Immature natural killer cell (primary cell): ENCODE measurements around the gene PRKN. TPM values are rescaled to one million over a fixed set of nuclear protein-coding genes. Genes with fewer than 3 reads are reported as not detected.
"Not testable (repeated sequence)": the region's sequence is repeated elsewhere in the genome, so short reads cannot be mapped to it uniquely, and the experiment has no call there.

ENCODE experiments used
- DNase-seq, 3 donors: peaks; one replicate each; pipeline ENCODE4 v3.0.0; 2022; ENCODE audit warnings: mixed read lengths in 1 of 3
- H3K27ac Mint-ChIP-seq, 6 donors: one replicate each; pipeline ENCODE4 v1.8.0; 2020; ENCODE audit warnings: mixed read lengths in 6 of 6, mild to moderate bottlenecking in 5 of 6, inconsistent platforms in 4 of 6, moderate library complexity in 3 of 6
- H3K27me3 Mint-ChIP-seq, 3 donors: one replicate each; pipeline ENCODE4 v1.8.0; 2020 to 2021; ENCODE audit warnings: low read depth in 3 of 3, mild to moderate bottlenecking in 3 of 3, mixed read lengths in 3 of 3, moderate library complexity in 3 of 3, inconsistent platforms in 1 of 3
- H3K36me3 Mint-ChIP-seq, 3 donors: one replicate each; pipeline ENCODE4 v1.8.0; 2020; ENCODE audit warnings: mixed read lengths in 3 of 3, inconsistent platforms in 2 of 3, mild to moderate bottlenecking in 2 of 3
- H3K4me1 Mint-ChIP-seq, 2 donors: one replicate each; pipeline ENCODE4 v1.8.0; 2020; ENCODE audit warnings: inconsistent platforms in 2 of 2, mild to moderate bottlenecking in 2 of 2, mixed read lengths in 2 of 2, moderate library complexity in 1 of 2
- H3K4me3 Mint-ChIP-seq, 5 donors: one replicate each; pipeline ENCODE4 v1.8.0; 2020; ENCODE audit warnings: mild to moderate bottlenecking in 5 of 5, mixed read lengths in 5 of 5, inconsistent platforms in 3 of 5, moderate library complexity in 3 of 5
- H3K9me3 Mint-ChIP-seq, 6 donors: one replicate each; pipeline ENCODE4 v1.8.0; 2020; ENCODE audit warnings: mild to moderate bottlenecking in 6 of 6, mixed read lengths in 6 of 6, inconsistent platforms in 4 of 6, moderate library complexity in 3 of 6
- polyA plus RNA-seq, 3 donors: library from polyadenylated mRNA; unstranded; fragments of 300-500 nt; fragmentation: Illumina TruSeq; gene quantifications; one replicate each; pipeline ENCODE4 v1.2.3, GENCODE V29; 2021

PRKN gene
- polyA plus RNA-seq, 3 donors from 2014 or later, result 0.37 to 6.4 (median 2.8) TPM

GRCh38 chr6:161917645-161918044, 809.9 kb downstream of the PRKN start:
- Mint-ChIP-seq H3K4me1 (no peaks in the 10 kb centered on the region), H3K9me3 (no peaks in the 10 kb centered on the region), H3K27ac (no peak overlapping the region), H3K27me3 (no peaks in the 10 kb centered on the region), H3K4me3 (no peak overlapping the region), H3K36me3 (no peaks in the 10 kb centered on the region)
- DNase-seq, result no peak

- Mint-ChIP-seq H3K9me3 (no peaks in the 10 kb centered on the region), H3K36me3 (no peaks in the 10 kb centered on the region), H3K27me3 (peaks cover 0 to 3% (median 0%) of the 10 kb centered on the region in 3 donors), H3K4me1 (no peaks in the 10 kb centered on the region), H3K4me3 (no peak overlapping the region), H3K27ac (no peak overlapping the region)
- DNase-seq, result no peak
Observed at GRCh38 chr6:161915456-161915964, 812.1 kb downstream of the PRKN start.

- Mint-ChIP-seq H3K4me1 (no peaks in the 10 kb centered on the region), H3K27ac (no peak overlapping the region), H3K36me3 (no peaks in the 10 kb centered on the region), H3K27me3 (peaks cover 0 to 5% (median 3%) of the 10 kb centered on the region in 3 donors), H3K9me3 (peaks cover 0 to 5% (median 0%) of the 10 kb centered on the region in 6 donors), H3K4me3 (no peak overlapping the region)
- no peak for DNase-seq
Observed at GRCh38 chr6:161908872-161909271, 818.7 kb downstream of the PRKN start.

- no peak overlapping the region for H3K4me3 Mint-ChIP-seq
- no peaks in the 10 kb centered on the region for H3K4me1 Mint-ChIP-seq
- no peaks in the 10 kb centered on the region for H3K36me3 Mint-ChIP-seq
- H3K27ac Mint-ChIP-seq, result no peak overlapping the region
- H3K9me3 Mint-ChIP-seq, result peaks cover 0 to 5% (median 0%) of the 10 kb centered on the region in 6 donors
- H3K27me3 Mint-ChIP-seq, result peaks cover 0 to 3% (median 2%) of the 10 kb centered on the region in 3 donors
- DNase-seq, result no peak
Observed at GRCh38 chr6:161906571-161906970, 821.0 kb downstream of the PRKN start.

GRCh38 chr6:161903584-161904212, 823.9 kb downstream of the PRKN start:
- no peak for DNase-seq
- Mint-ChIP-seq H3K9me3 (no peaks in the 10 kb centered on the region), H3K27me3 (peaks cover 0 to 3% (median 0%) of the 10 kb centered on the region in 3 donors), H3K4me1 (no peaks in the 10 kb centered on the region), H3K27ac (no peak overlapping the region), H3K36me3 (no peaks in the 10 kb centered on the region), H3K4me3 (no peak overlapping the region)

- H3K27ac Mint-ChIP-seq, result no peak overlapping the region
- no peak for DNase-seq
- no peak overlapping the region for H3K4me3 Mint-ChIP-seq
- H3K36me3 Mint-ChIP-seq, result no peaks in the 10 kb centered on the region
- H3K27me3 Mint-ChIP-seq, result no peaks in the 10 kb centered on the region
- H3K4me1 Mint-ChIP-seq, result no peaks in the 10 kb centered on the region
- H3K9me3 Mint-ChIP-seq, result no peaks in the 10 kb centered on the region
Observed at GRCh38 chr6:161901740-161902426, 825.7 kb downstream of the PRKN start.

GRCh38 chr6:161894436-161894835, 833.1 kb downstream of the PRKN start:
- DNase-seq, result no peak
- Mint-ChIP-seq H3K36me3 (no peaks in the 10 kb centered on the region), H3K9me3 (peaks cover 0 to 9% (median 0%) of the 10 kb centered on the region in 6 donors), H3K27me3 (no peaks in the 10 kb centered on the region), H3K4me1 (no peaks in the 10 kb centered on the region), H3K27ac (no peak overlapping the region), H3K4me3 (no peak overlapping the region)

- Mint-ChIP-seq H3K27me3 (peaks cover 0 to 1% (median 0%) of the 10 kb centered on the region in 3 donors), H3K4me1 (no peaks in the 10 kb centered on the region), H3K9me3 (peaks cover 0 to 9% (median 0%) of the 10 kb centered on the region in 6 donors), H3K4me3 (no peak overlapping the region), H3K27ac (no peak overlapping the region), H3K36me3 (no peaks in the 10 kb centered on the region)
- no peak for DNase-seq
Observed at GRCh38 chr6:161891542-161891941, 836.0 kb downstream of the PRKN start.

- Mint-ChIP-seq H3K4me1 (no peaks in the 10 kb centered on the region), H3K27me3 (peaks cover 0 to 1% (median 0%) of the 10 kb centered on the region in 3 donors), H3K9me3 (peaks cover 0 to 6% (median 0%) of the 10 kb centered on the region in 6 donors), H3K27ac (no peak overlapping the region), H3K4me3 (no peak overlapping the region), H3K36me3 (no peaks in the 10 kb centered on the region)
- no peak for DNase-seq
Observed at GRCh38 chr6:161890832-161891297, 836.7 kb downstream of the PRKN start.

- DNase-seq, result no peak
- no peak overlapping the region for H3K4me3 Mint-ChIP-seq
- H3K9me3 Mint-ChIP-seq, result peaks cover 0 to 5% (median 0%) of the 10 kb centered on the region in 6 donors
- H3K36me3 Mint-ChIP-seq, result no peaks in the 10 kb centered on the region
- no peak overlapping the region for H3K27ac Mint-ChIP-seq
- H3K27me3 Mint-ChIP-seq, result peaks cover 0 to 1% (median 0%) of the 10 kb centered on the region in 3 donors
- no peaks in the 10 kb centered on the region for H3K4me1 Mint-ChIP-seq
Observed at GRCh38 chr6:161890133-161890831, 837.3 kb downstream of the PRKN start.

- Mint-ChIP-seq H3K36me3 (no peaks in the 10 kb centered on the region), H3K27ac (no peak overlapping the region), H3K4me1 (no peaks in the 10 kb centered on the region), H3K4me3 (no peak overlapping the region), H3K9me3 (peaks cover 0 to 2% (median 0%) of the 10 kb centered on the region in 6 donors), H3K27me3 (peaks cover 0 to 2% (median 1%) of the 10 kb centered on the region in 3 donors)
- no peak for DNase-seq
Observed at GRCh38 chr6:161889324-161889723, 838.2 kb downstream of the PRKN start.

- H3K36me3 Mint-ChIP-seq, H3K27me3 Mint-ChIP-seq, H3K9me3 Mint-ChIP-seq, DNase-seq, H3K4me1 Mint-ChIP-seq, H3K4me3 Mint-ChIP-seq, H3K27ac Mint-ChIP-seq: not testable (repeated sequence)
Observed at GRCh38 chr6:161886545-161886944, 841.0 kb downstream of the PRKN start.

- peaks cover 0 to 4% (median 0%) of the 10 kb centered on the region in 6 donors for H3K9me3 Mint-ChIP-seq
- H3K27me3 Mint-ChIP-seq, result peaks cover 0 to 3% (median 2%) of the 10 kb centered on the region in 3 donors
- H3K4me3 Mint-ChIP-seq, result no peak overlapping the region
- no peaks in the 10 kb centered on the region for H3K36me3 Mint-ChIP-seq
- no peak overlapping the region for H3K27ac Mint-ChIP-seq
- DNase-seq, result no peak
- H3K4me1 Mint-ChIP-seq, result no peaks in the 10 kb centered on the region
Observed at GRCh38 chr6:161884782-161885181, 842.8 kb downstream of the PRKN start.
